ENCODE data around the gene NOL6. TPM values are rescaled to one million over a fixed set of nuclear protein-coding genes. Genes with fewer than 3 reads are reported as not detected.

Gene NOL6, protein sequence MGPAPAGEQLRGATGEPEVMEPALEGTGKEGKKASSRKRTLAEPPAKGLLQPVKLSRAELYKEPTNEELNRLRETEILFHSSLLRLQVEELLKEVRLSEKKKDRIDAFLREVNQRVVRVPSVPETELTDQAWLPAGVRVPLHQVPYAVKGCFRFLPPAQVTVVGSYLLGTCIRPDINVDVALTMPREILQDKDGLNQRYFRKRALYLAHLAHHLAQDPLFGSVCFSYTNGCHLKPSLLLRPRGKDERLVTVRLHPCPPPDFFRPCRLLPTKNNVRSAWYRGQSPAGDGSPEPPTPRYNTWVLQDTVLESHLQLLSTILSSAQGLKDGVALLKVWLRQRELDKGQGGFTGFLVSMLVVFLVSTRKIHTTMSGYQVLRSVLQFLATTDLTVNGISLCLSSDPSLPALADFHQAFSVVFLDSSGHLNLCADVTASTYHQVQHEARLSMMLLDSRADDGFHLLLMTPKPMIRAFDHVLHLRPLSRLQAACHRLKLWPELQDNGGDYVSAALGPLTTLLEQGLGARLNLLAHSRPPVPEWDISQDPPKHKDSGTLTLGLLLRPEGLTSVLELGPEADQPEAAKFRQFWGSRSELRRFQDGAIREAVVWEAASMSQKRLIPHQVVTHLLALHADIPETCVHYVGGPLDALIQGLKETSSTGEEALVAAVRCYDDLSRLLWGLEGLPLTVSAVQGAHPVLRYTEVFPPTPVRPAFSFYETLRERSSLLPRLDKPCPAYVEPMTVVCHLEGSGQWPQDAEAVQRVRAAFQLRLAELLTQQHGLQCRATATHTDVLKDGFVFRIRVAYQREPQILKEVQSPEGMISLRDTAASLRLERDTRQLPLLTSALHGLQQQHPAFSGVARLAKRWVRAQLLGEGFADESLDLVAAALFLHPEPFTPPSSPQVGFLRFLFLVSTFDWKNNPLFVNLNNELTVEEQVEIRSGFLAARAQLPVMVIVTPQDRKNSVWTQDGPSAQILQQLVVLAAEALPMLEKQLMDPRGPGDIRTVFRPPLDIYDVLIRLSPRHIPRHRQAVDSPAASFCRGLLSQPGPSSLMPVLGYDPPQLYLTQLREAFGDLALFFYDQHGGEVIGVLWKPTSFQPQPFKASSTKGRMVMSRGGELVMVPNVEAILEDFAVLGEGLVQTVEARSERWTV
- 80.3 and 225 TPM in 2 replicates for total RNA-seq (2011; cell fraction: chromatin; rRNA removed; ENCODE audit: low replicate concordance)
- total RNA-seq (2011; cell fraction: nucleolus; rRNA removed), result 122 and 123 TPM in 2 replicates
- total RNA-seq (2011; cell fraction: nucleoplasm; rRNA removed), result 77.3 and 80.3 TPM in 2 replicates
- total RNA-seq (2014; rRNA removed), result 23.0 and 37.0 TPM in 2 replicates
- total RNA-seq (2014; rRNA removed; fragmentation: Illumina TruSeq; extraction: Trizol), result 23.0 and 27.0 TPM in 2 replicates
- total RNA-seq (2015; rRNA removed; fragmentation: Illumina TruSeq; extraction: Trizol), result 29.8 and 31.0 TPM in 2 replicates
- 58.9 and 61.1 TPM in 2 replicates for total RNA-seq (2021)
- 23.5 and 42.1 TPM in 2 replicates for polyA plus RNA-seq (2011; rRNA removed)
- polyA plus RNA-seq (2011; cell fraction: cytosol; rRNA removed), result 21.5 and 30.8 TPM in 2 replicates
- 106 and 124 TPM in 2 replicates for polyA plus RNA-seq (2011; cell fraction: nucleus; rRNA removed)
- polyA plus RNA-seq (2012), result 25.7 and 37.3 TPM in 2 replicates
- polyA plus RNA-seq (2014; fragmentation: Illumina TruSeq; extraction: Trizol), result 49.9 and 51.2 TPM in 2 replicates
- polyA plus RNA-seq (2014; fragmentation: Nextera tagmentation; extraction: Ambion mirVana), result 1 to 10 TPM; 7.7 to 9.4 TPM
- 33.5 and 35.0 TPM in 2 replicates for polyA plus RNA-seq (2014; rRNA removed)
- polyA minus RNA-seq (2011; rRNA and poly(A)+ RNA removed), result 24.9 and 28.2 TPM in 2 replicates
- polyA minus RNA-seq (2011; cell fraction: cytosol; rRNA and poly(A)+ RNA removed), result 21.5 and 28.5 TPM in 2 replicates
- 39.3 and 50.3 TPM in 2 replicates for polyA minus RNA-seq (2011; cell fraction: nucleus; rRNA and poly(A)+ RNA removed)
- percentile 76 among the genes with signal in this experiment for Bru-seq, nascent RNA
- percentile 64 among the genes with signal in this experiment for BruChase-seq, experiment 1, labeled RNA remaining after a 2-hour chase
- percentile 69 among the genes with signal in this experiment for BruChase-seq, experiment 2, labeled RNA remaining after a 6-hour chase
- long read RNA-seq, experiment 1, full-length matches to known transcripts, result 9 of 241 reads
- long read RNA-seq, experiment 1, partial matches to known transcripts, result 171 of 241 reads
- long read RNA-seq, experiment 1, other reads (novel, unspliced or antisense), result 61 of 241 reads
- long read RNA-seq, experiment 2, full-length matches to known transcripts, result 23 of 71 reads
- long read RNA-seq, experiment 2, partial matches to known transcripts, result 30 of 71 reads
- long read RNA-seq, experiment 2, other reads (novel, unspliced or antisense), result 18 of 71 reads
- long read RNA-seq, experiment 3, partial matches to known transcripts, result 3 of 5 reads
- long read RNA-seq, experiment 3, other reads (novel, unspliced or antisense), result 2 of 5 reads

DNA sequence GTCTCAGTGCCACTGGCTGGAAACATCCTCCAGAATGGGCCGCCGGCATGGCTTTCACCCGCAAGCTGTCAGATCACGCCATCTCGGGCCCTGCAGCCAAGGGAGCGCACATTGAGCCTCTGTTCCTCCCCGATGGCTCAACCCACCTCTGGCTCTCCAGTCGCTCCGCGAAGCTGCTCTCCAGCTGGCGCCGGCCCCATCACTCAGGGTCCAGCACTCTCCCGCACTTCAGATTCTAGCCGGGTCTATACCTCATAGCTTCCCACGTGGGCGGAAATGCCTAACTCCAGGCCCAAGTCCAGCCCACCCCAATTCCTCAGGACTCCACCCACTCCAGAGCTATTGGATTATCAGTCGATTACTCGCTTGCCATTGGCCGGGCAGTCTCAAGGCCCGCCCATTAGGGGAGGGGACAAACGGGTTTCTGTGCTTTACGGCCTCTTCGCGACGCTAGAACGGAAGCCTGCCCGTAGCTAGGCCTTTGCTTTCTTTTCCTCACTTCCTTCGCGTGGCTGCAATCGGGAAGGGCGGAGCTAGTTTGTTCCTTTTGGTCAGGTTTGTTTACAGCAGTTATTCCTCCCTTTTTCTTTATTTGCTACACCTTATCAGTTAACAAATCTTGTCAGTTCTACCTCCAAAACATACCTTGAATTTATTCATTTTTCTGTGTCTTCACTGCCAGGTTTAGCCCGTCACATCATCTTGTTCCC lies at the start of gene NOL6:
Gene NOL6, minus strand, starts transcription at position 282 of the 710 bp plus-strand sequence. Its CDS starts 82 bp downstream, at position 200.
- Histone ChIP-seq H3K9ac (ENCODE audit: insufficient read depth in 1 of 2, low read depth in 2 of 2, low read length in 2 of 2) (peak within 1 kb of the TSS; percentile 81 to 94), H3K4me3 (peak within 1 kb of the TSS; percentile 97), H3K36me3 (ENCODE audit: control insufficient read depth, insufficient read depth, low read length) (peaks cover 37% of the 10 kb centered on the region), H3K9me1 (ENCODE audit: control insufficient read depth, insufficient read depth, low read length) (no peaks in the 10 kb centered on the region), H3K4me2 (ENCODE audit: insufficient read depth, low read length) (peak within 1 kb of the TSS; percentile 94), H4K20me1 (replicated peaks; ENCODE audit: control insufficient read depth, insufficient read depth, low read length) (no peaks in the 10 kb centered on the region), H2AFZ (ENCODE audit: low read depth, low read length) (peak within 1 kb of the TSS; percentile 69), H3K27ac (ENCODE audit: extremely low read depth, low read depth, low read length) (peak within 1 kb of the TSS; percentile 65), H3K27me3 (ENCODE audit: control insufficient read depth in 2 of 2, insufficient read depth in 2 of 2, low read length in 2 of 2) (no peaks in the 10 kb centered on the region), H3K4me1 (replicated peaks in 1 of 2; ENCODE audit: control insufficient read depth in 2 of 2, insufficient read depth in 2 of 2, low read length in 2 of 2) (peaks cover 4 to 7% of the 10 kb centered on the region in 2 experiments; a peak in 3 of 5 replicates), H3K79me2 (ENCODE audit: control insufficient read depth, insufficient read depth, low read length) (peaks cover 31% of the 10 kb centered on the region), H3K9me3 (replicated peaks; ENCODE audit: control insufficient read depth, insufficient read depth, low read depth, low read length) (no peaks in the 10 kb centered on the region)
- ATAC-seq (peak; percentile 100), DNase-seq (ENCODE audit: extremely low read depth in 1 of 4, low spot score in 3 of 4) (peak; percentile 91 to 98 (median 95)), FAIRE-seq (peak; percentile 100)
- intact Hi-C loops (cut with micrococcal nuclease), result loop anchor here (10.0 kb wide), 1 partner anchor 251 kb away; no protein-coding TSS in a partner anchor
- in situ Hi-C loops (cut with MboI), result no loop called here
- POLR2A ChIA-PET, result interaction anchor here (0.6 to 1.8 kb wide), 8 partner anchors 9 to 413 kb away, joined by 3 to 7 read pairs (median 4); partner anchors contain the start of genes ANKRD18B and NFX1
- BruUV-seq (replicated peaks), result no TSS peak
- CTCF ChIA-PET (ENCODE audit: low intra/inter-chr PET ratio), result no interaction called here
- WGBS (ENCODE audit: insufficient coverage, low coverage, missing lambda C conversion rate), result 1% methylated on average over 32 of the region's 32 CpGs
- TF ChIP-seq, protein P1, sequence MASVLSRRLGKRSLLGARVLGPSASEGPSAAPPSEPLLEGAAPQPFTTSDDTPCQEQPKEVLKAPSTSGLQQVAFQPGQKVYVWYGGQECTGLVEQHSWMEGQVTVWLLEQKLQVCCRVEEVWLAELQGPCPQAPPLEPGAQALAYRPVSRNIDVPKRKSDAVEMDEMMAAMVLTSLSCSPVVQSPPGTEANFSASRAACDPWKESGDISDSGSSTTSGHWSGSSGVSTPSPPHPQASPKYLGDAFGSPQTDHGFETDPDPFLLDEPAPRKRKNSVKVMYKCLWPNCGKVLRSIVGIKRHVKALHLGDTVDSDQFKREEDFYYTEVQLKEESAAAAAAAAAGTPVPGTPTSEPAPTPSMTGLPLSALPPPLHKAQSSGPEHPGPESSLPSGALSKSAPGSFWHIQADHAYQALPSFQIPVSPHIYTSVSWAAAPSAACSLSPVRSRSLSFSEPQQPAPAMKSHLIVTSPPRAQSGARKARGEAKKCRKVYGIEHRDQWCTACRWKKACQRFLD (CRISPR knock-in tag; IDR thresholded peaks at IDR 0.05), result peak; percentile 65; the same call in 1 of the 2 replicates
- no peak for TF ChIP-seq IRF2 (CRISPR knock-in tag; IDR thresholded peaks at IDR 0.05)
- peak; percentile 46 to 100; a peak in 2 of 4 replicates for TF ChIP-seq HDAC1 (IDR thresholded peaks at IDR 0.05)
- TF ChIP-seq CHD4 (IDR thresholded peaks at IDR 0.05; ENCODE audit: insufficient read depth, insufficient replicate concordance, low read depth, low read length, poor library complexity, severe bottlenecking), result no peak
- TF ChIP-seq GABPB1 (CRISPR knock-in tag; IDR thresholded peaks at IDR 0.05), result peak; percentile 58; the same call in 1 of the 2 replicates
- TF ChIP-seq HMGN3 (IDR thresholded peaks at IDR 0.05; ENCODE audit: borderline replicate concordance, extremely low read depth, insufficient read length, low read depth, low read length), result peak; percentile 34
- peak; percentile 77 for TF ChIP-seq TBP (optimal IDR thresholded peaks at IDR 0.05; ENCODE audit: low read depth, low read length)
- peak; percentile 97 for TF ChIP-seq TGIF2 (CRISPR knock-in tag; IDR thresholded peaks at IDR 0.05)
- 0 out of 4 replicates have a peak, but pooled peaks of 1 of the 2 experiments have one; percentile 30 for TF ChIP-seq RCOR1 (IDR thresholded peaks at IDR 0.05; ENCODE audit: borderline replicate concordance in 1 of 2, low read depth in 2 of 2, low read length in 2 of 2)
